HG02973 (cell line): ENCODE measurements around the gene NRAP.

Experiments used
- ATAC-seq: cut with Tn5 transposase; IDR thresholded peaks from one replicate; pipeline ENCODE4 v1.9.1; 2021; ENCODE audit warnings: moderate library complexity; ENCODE audit not compliant: unreplicated experiment

The NRAP gene

DNA sequence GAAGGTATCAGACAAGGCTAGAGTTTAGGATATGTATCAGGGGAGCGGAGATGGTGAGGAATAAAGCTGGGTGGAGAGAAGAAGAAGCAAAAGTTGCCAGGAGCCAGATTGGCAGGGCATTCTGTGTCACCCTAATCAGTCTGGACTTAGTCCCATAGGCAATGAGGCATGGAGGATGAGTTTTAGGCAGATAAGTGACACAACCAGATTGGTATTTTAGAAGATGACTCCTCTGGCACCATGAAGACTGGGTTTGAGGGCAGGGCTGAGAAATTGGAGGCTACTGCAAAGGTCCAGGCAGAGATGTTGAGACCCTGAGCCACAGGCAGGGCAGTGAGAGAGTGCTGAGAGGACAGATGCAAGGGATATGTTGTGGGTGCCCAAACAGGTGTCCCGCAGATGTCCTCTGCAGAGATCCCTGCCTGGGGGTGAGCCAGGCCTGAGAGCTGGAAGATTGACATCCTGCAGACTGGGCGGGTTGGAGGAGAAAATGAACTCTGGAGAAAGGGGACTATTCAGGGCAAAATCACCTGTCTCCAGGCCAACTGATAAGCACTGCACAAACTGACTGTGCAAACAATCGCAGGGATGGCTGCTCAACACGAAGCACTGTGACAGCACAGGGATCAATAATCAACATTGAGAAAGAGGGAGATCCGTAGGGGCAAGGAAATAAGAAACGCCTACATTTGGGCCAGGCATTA lies 122.8 kb downstream of the NRAP start:
- no peak for ATAC-seq

- ATAC-seq: no peak
Measured at GRCh38 chr10:113539789-113540188, 124.1 kb downstream of the NRAP start.
